Heart left ventricle (tissue), 13 donors: ENCODE data around the gene MCOLN2.

Experiments used
- POLR2A ChIP-seq, 2 donors: fragments of 450-650 bp; IDR thresholded peaks; one replicate each; pipeline ENCODE4 v1.6.1; 2017; ENCODE audit warnings: antibody characterized with exemption in 2 of 2, mild to moderate bottlenecking in 2 of 2, moderate library complexity in 2 of 2
- TF ChIP-seq, protein P1 (sequence below), 12 donors: fragments of 200-600 bp; sonication (generic) in 4 of 12; IDR thresholded peaks; one replicate each; pipeline versions ENCODE4 v1.5.0 to v1.8.0; 2018 to 2022; ENCODE audit warnings: antibody characterized with exemption in 12 of 12, mild to moderate bottlenecking in 5 of 12
- donor health status: ischemic (EF 13 %, LVEDD 7.1; RV severe dilation, severe dysfunction).
- donor health status: DM: no; HTN: yes; CAD: no.
- donor health status: DM: no; HTN: no; CAD: no.
- donor health status: ischemic (EF 25% LVEDD 6.9; RV normal size, moderate dysfunction).
- donor health status: ischemic (EF 25% LVEDD 5.7; RV mildly dilated, moderate dysfunction).
- donor health status: ischemic (EF 35%, LVEDD 5.7; RV mildly dilated, moderate dysfunction).
- donor health status: nonischemic (EF 11% LVEDD 7.7; RV severe dilation, severe dysfunction).
- donor health status: DM: yes; HTN: yes; CAD: no.
- donor health status: PGD.
- donor health status: ischemic (EF 29% LVEDD 5.4; RV normal size, mild dysfunction).
- donor health status: nonischemic (EF 23%, LVEDD 6.1; RV moderate dilation, normal function).

DNA sequence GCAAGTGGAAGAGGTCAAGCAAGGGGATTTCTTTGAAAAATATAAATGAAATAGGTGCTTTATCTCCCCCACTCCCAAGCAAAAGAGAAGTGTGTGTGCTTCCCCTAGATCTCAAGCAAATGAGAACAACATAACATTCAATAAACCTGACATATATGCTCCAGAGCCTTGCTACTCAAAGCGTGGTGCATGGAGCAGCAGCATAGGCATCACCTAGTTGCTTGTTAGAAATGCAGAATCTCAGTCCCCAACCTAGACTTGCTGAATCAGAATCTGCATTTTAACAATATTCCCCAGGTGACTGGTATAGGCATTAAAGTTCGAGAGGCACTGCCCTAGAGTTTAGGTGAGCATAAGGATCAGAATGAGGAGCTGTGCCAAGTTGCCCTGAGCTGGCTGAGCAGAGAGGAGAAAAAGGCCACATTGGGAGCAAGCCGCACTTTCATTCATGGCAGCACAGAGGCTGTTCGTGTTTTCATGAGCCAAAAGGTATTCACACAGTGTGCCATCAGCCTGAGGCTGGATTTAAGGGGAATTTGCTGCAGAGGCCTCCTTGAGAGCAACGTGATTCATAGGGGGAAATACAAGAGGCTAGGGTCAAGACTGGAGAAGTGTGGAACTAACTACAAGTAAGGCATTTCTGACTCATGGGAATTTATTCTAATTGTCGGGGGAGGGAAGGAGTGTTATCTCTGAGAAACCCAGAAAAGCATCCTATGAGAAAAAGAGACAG is 89.7 kb downstream of the MCOLN2 start:
- TF ChIP-seq, protein P1, sequence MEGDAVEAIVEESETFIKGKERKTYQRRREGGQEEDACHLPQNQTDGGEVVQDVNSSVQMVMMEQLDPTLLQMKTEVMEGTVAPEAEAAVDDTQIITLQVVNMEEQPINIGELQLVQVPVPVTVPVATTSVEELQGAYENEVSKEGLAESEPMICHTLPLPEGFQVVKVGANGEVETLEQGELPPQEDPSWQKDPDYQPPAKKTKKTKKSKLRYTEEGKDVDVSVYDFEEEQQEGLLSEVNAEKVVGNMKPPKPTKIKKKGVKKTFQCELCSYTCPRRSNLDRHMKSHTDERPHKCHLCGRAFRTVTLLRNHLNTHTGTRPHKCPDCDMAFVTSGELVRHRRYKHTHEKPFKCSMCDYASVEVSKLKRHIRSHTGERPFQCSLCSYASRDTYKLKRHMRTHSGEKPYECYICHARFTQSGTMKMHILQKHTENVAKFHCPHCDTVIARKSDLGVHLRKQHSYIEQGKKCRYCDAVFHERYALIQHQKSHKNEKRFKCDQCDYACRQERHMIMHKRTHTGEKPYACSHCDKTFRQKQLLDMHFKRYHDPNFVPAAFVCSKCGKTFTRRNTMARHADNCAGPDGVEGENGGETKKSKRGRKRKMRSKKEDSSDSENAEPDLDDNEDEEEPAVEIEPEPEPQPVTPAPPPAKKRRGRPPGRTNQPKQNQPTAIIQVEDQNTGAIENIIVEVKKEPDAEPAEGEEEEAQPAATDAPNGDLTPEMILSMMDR (IDR thresholded peaks at IDR 0.05) = no peak
- TF ChIP-seq POLR2A (IDR thresholded peaks at IDR 0.05) = no peak
